Measurements from ENCODE around the gene YOD1.

DNA sequence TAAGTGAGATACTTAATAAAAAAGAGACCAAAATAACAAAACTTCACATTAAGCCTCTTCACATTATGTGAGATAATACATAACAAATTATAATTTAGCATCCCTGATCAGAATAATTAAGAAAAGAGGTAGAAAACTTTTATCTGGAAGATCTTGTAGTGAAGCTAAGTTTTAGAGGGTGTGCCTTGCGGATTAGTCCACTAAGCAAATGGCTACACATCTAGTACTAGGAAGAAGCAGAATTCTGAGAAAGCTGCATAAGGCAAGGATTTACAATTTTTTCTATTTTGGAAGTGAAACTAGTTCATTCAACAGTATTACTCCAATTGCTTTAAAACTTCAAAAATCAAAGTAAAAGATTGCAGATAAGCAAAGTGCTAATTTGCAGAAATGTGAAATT lies 3.5 kb downstream of the YOD1 start:
- TF ChIP-seq, protein P1, sequence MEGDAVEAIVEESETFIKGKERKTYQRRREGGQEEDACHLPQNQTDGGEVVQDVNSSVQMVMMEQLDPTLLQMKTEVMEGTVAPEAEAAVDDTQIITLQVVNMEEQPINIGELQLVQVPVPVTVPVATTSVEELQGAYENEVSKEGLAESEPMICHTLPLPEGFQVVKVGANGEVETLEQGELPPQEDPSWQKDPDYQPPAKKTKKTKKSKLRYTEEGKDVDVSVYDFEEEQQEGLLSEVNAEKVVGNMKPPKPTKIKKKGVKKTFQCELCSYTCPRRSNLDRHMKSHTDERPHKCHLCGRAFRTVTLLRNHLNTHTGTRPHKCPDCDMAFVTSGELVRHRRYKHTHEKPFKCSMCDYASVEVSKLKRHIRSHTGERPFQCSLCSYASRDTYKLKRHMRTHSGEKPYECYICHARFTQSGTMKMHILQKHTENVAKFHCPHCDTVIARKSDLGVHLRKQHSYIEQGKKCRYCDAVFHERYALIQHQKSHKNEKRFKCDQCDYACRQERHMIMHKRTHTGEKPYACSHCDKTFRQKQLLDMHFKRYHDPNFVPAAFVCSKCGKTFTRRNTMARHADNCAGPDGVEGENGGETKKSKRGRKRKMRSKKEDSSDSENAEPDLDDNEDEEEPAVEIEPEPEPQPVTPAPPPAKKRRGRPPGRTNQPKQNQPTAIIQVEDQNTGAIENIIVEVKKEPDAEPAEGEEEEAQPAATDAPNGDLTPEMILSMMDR (IDR thresholded peaks at IDR 0.05 in 2 of 3, conservative IDR thresholded peaks at IDR 0.05 in 1 of 3; ENCODE audit: control insufficient read depth in 2 of 3, extremely low read depth in 1 of 3, insufficient read depth in 1 of 3, low read depth in 3 of 3, low read length in 3 of 3), result no peak
- TF ChIP-seq POLR2AphosphoS5 (IDR thresholded peaks at IDR 0.05; ENCODE audit: low read length) (no peak), ZZZ3 (IDR thresholded peaks at IDR 0.05; ENCODE audit: control insufficient read depth, insufficient read length, low read depth) (no peak), KDM1A (IDR thresholded peaks at IDR 0.05; ENCODE audit: borderline replicate concordance) (no peak), CBX3 (IDR thresholded peaks at IDR 0.05; ENCODE audit: borderline replicate concordance, low read depth) (no peak), EP300 (IDR thresholded peaks at IDR 0.05; ENCODE audit: borderline replicate concordance in 1 of 2, control insufficient read depth in 1 of 2, low read depth in 2 of 2, low read length in 2 of 2) (no peak)
